Gastrocnemius medialis (tissue), 4 donors: Measurements from ENCODE around the gene CX3CL1.

ENCODE experiments used
- CTCF ChIP-seq, 5 experiments: fragments of 450-650 bp in 3 of 5; fragments of 200-600 bp in 2 of 5; sonication (generic) in 2 of 5; IDR thresholded peaks in 4 of 5; conservative IDR thresholded peaks in 1 of 5; 1 replicate in 4 of 5; 2 replicates in 1 of 5; pipeline ENCODE4 v1.5.1; 2016 to 2019; ENCODE audit warnings: antibody characterized with exemption in 5 of 5, mild to moderate bottlenecking in 3 of 5, moderate library complexity in 3 of 5
- POLR2A ChIP-seq, 2 donors: fragments of 450-650 bp; IDR thresholded peaks; one replicate each; pipeline ENCODE4 v1.6.1; 2017; ENCODE audit warnings: antibody characterized with exemption in 2 of 2, mild to moderate bottlenecking in 2 of 2, moderate library complexity in 2 of 2

- TF ChIP-seq POLR2A (IDR thresholded peaks at IDR 0.05), result no peak
- TF ChIP-seq CTCF (IDR thresholded peaks at IDR 0.05 in 4 of 5, conservative IDR thresholded peaks at IDR 0.05 in 1 of 5), result no peak
Measured at GRCh38 chr16:57407521-57408353, 35.4 kb downstream of the CX3CL1 start.
